ENCODE data around the gene PTGIS. TPM values are rescaled to one million over a fixed set of nuclear protein-coding genes. Genes with fewer than 3 reads are reported as not detected.

Gene PTGIS
- total RNA-seq, 2 donors from 2014 or later = 14.1 to 20.9 TPM

DNA sequence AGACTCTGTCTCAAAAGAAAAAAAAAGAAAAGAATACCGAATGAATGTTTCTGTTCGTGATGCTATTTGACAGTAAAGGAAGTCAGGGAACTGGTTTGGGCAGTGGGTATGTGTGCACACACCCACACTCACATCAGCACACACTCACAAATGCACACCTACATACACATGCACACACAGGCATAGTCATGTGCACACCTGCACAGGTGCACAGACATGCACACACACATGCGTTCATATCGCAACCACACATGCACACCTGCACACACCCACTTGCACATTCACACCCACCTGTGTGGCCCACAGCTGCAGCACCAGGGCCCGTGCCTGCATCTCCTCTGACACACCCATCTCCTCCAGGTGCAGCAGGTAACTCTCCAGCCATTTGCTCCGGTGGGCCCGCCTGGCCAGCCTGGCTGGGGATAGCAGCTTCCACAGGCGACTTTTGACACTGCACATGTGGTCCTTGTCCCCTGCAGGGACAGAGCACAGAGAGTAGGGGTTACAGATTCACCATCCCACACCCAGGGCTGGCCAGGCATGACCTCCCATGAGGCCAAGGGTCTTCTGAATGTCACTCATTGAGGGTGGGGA lies 44.1 kb downstream of the PTGIS start:
- no peak overlapping the region for H3K4me3 ChIP-seq (ENCODE audit: low read length)
- H3K4me1 Mint-ChIP-seq = no peaks in the 10 kb centered on the region
- WGBS, 2 experiments (ENCODE audit: insufficient coverage in 1 of 2, insufficient read length in 1 of 2) = 90 to 91% methylated on average over 3 to 6 of the region's 8 CpGs
- H3K27me3 Mint-ChIP-seq (ENCODE audit: insufficient read depth) = no peaks in the 10 kb centered on the region
- peaks cover 7% of the 10 kb centered on the region for H3K36me3 Mint-ChIP-seq (ENCODE audit: low read depth)
- H3K9ac ChIP-seq (ENCODE audit: extremely low read depth, low read length, poor library complexity, severe bottlenecking) = no peak overlapping the region
- H3K9me3 ChIP-seq (ENCODE audit: control insufficient read depth, low read length) = no peaks in the 10 kb centered on the region
- no peak for DNase-seq
- H3K27ac Mint-ChIP-seq = no peak overlapping the region
- H3K27me3 ChIP-seq (ENCODE audit: control insufficient read depth, insufficient read depth, low read length, poor library complexity, severe bottlenecking) = no peaks in the 10 kb centered on the region
- H3K9me3 Mint-ChIP-seq = peaks cover 7% of the 10 kb centered on the region
- no peaks in the 10 kb centered on the region for H3K4me1 ChIP-seq (ENCODE audit: control insufficient read depth, insufficient read depth, low read length)
- H3K4me3 Mint-ChIP-seq = no peak overlapping the region
- TF ChIP-seq, protein P1, sequence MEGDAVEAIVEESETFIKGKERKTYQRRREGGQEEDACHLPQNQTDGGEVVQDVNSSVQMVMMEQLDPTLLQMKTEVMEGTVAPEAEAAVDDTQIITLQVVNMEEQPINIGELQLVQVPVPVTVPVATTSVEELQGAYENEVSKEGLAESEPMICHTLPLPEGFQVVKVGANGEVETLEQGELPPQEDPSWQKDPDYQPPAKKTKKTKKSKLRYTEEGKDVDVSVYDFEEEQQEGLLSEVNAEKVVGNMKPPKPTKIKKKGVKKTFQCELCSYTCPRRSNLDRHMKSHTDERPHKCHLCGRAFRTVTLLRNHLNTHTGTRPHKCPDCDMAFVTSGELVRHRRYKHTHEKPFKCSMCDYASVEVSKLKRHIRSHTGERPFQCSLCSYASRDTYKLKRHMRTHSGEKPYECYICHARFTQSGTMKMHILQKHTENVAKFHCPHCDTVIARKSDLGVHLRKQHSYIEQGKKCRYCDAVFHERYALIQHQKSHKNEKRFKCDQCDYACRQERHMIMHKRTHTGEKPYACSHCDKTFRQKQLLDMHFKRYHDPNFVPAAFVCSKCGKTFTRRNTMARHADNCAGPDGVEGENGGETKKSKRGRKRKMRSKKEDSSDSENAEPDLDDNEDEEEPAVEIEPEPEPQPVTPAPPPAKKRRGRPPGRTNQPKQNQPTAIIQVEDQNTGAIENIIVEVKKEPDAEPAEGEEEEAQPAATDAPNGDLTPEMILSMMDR (conservative IDR thresholded peaks at IDR 0.05) = no peak
- H3K36me3 ChIP-seq (ENCODE audit: control insufficient read depth, insufficient read depth, low read length) = no peaks in the 10 kb centered on the region
- no peak overlapping the region for H3K27ac ChIP-seq (ENCODE audit: low read depth, low read length)

DNA sequence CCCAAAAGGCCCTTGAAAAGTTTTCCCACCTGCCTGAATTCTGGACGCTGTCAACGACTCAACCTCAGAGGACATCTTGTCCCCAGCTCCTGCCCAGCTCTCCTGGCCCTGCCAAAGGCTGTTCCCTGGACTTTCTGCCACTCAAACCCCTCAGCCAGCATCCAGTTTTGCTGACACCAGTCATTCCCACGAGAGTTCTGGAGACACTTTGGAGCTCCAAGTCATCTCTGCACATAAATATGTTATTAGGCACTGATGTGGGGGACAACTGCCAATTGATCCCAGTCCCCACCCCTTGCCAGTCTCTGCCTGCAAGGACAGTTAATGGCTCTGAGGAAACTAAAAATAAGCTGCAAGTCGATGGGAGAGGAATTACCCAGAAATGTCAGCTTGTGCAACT lies 46.6 kb downstream of the PTGIS start:
- H3K4me3 Mint-ChIP-seq = no peak overlapping the region
- TF ChIP-seq, protein P1 (conservative IDR thresholded peaks at IDR 0.05) = no peak
- H3K27ac Mint-ChIP-seq = no peak overlapping the region
- no peak overlapping the region for H3K4me3 ChIP-seq (ENCODE audit: low read length)
- no peak for DNase-seq
- no peaks in the 10 kb centered on the region for H3K27me3 Mint-ChIP-seq (ENCODE audit: insufficient read depth)
- H3K36me3 Mint-ChIP-seq (ENCODE audit: low read depth) = peaks cover 7% of the 10 kb centered on the region
- H3K36me3 ChIP-seq (ENCODE audit: control insufficient read depth, insufficient read depth, low read length) = no peaks in the 10 kb centered on the region
- no peaks in the 10 kb centered on the region for H3K4me1 ChIP-seq (ENCODE audit: control insufficient read depth, insufficient read depth, low read length)
- no peaks in the 10 kb centered on the region for H3K4me1 Mint-ChIP-seq
- no peak overlapping the region for H3K9ac ChIP-seq (ENCODE audit: extremely low read depth, low read length, poor library complexity, severe bottlenecking)
- peaks cover 7% of the 10 kb centered on the region for H3K9me3 Mint-ChIP-seq
- H3K9me3 ChIP-seq (ENCODE audit: control insufficient read depth, low read length) = no peaks in the 10 kb centered on the region
- WGBS, 2 experiments (ENCODE audit: insufficient coverage in 1 of 2, insufficient read length in 1 of 2) = 93 to 100% methylated on average over 2 to 4 of the region's 4 CpGs
- H3K27ac ChIP-seq (ENCODE audit: low read depth, low read length) = no peak overlapping the region
- H3K27me3 ChIP-seq (ENCODE audit: control insufficient read depth, insufficient read depth, low read length, poor library complexity, severe bottlenecking) = no peaks in the 10 kb centered on the region

DNA sequence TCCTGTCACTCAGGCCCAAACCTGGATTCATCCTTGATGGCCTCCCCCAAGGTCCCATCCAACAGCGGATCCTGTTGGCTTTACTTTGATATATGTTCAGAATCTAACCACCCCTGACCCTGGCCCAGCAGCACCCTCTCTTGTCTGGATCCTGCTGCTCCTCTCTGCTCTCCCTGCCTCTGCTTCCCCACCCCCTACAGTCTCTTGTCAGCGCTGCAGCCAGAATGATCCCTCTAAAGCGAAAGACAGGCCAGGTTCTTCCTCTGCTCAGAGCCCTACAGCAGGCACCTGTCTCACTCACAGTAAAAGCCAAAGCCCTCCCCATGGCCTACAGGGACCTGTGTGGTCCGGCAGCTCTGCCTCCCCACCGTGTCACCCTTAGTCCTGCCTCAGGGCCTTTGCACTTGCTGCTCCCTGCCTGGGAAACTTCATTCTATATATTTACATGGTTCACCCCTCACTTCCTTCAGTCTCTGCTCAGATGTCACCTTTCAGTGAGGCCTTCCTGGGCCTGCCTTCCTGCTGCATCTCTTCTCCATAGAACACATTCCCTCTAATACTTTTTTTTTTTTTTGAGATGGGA lies 48.1 kb downstream of the PTGIS start:
- no peaks in the 10 kb centered on the region for H3K27me3 Mint-ChIP-seq (ENCODE audit: insufficient read depth)
- no peaks in the 10 kb centered on the region for H3K36me3 ChIP-seq (ENCODE audit: control insufficient read depth, insufficient read depth, low read length)
- no peak overlapping the region for H3K27ac Mint-ChIP-seq
- H3K27ac ChIP-seq (ENCODE audit: low read depth, low read length) = no peak overlapping the region
- no peak overlapping the region for H3K4me3 Mint-ChIP-seq
- peaks cover 6% of the 10 kb centered on the region for H3K9me3 Mint-ChIP-seq
- H3K4me1 Mint-ChIP-seq = no peaks in the 10 kb centered on the region
- no peak overlapping the region for H3K4me3 ChIP-seq (ENCODE audit: low read length)
- no peaks in the 10 kb centered on the region for H3K4me1 ChIP-seq (ENCODE audit: control insufficient read depth, insufficient read depth, low read length)
- peak; percentile 69 for DNase-seq
- H3K9me3 ChIP-seq (ENCODE audit: control insufficient read depth, low read length) = no peaks in the 10 kb centered on the region
- 87 to 96% methylated on average over 3 to 5 of the region's 5 CpGs for WGBS, 2 experiments (ENCODE audit: insufficient coverage in 1 of 2, insufficient read length in 1 of 2)
- no peak overlapping the region for H3K9ac ChIP-seq (ENCODE audit: extremely low read depth, low read length, poor library complexity, severe bottlenecking)
- peaks cover 7% of the 10 kb centered on the region for H3K36me3 Mint-ChIP-seq (ENCODE audit: low read depth)
- TF ChIP-seq, protein P1 (conservative IDR thresholded peaks at IDR 0.05) = peak; percentile 54
- H3K27me3 ChIP-seq (ENCODE audit: control insufficient read depth, insufficient read depth, low read length, poor library complexity, severe bottlenecking) = no peaks in the 10 kb centered on the region

Measured in endodermal cell (in vitro differentiated cells).